HG02571 (cell line): Measurements from ENCODE around the gene FAM117A.

ENCODE experiments used
- ATAC-seq: cut with Tn5 transposase; IDR thresholded peaks from one replicate; pipeline ENCODE4 v1.9.1; 2021; ENCODE audit warnings: mild to moderate bottlenecking, moderate library complexity; ENCODE audit not compliant: unreplicated experiment

FAM117A gene

GRCh38 chr17:49715216-49715615, 48.7 kb downstream of the FAM117A start:
- ATAC-seq, result no peak

GRCh38 chr17:49708515-49709183, 55.3 kb downstream of the FAM117A start:
- ATAC-seq, result no peak

- peak; percentile 88 for ATAC-seq
These were observed 56.1 kb downstream of the FAM117A start, which contains the start of gene SLC35B1 for GRCh38 chr17:49707608-49708514. TSS of gene SLC35B1 (minus strand) at chr17:49707964. CDS start at chr17:49707833, 131 bp downstream.

DNA sequence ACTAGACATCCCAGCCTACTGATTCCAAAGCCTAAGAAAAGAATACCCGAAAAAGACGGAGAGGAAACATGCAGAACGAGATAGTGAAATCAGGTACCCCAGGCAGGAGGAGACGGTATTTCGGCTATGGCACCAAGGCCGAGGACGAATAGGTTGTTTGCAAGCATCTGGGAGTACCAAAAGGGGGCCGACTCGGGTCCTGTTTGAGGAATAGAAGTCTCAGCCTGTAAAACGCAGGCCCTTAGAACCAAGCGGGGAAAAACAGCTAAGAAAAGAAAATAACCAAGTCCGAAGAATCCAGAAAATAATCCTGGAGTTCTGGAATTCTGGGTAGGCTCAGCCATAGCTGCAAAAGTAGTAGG, 56.7 kb downstream of the FAM117A start:
- no peak for ATAC-seq

DNA sequence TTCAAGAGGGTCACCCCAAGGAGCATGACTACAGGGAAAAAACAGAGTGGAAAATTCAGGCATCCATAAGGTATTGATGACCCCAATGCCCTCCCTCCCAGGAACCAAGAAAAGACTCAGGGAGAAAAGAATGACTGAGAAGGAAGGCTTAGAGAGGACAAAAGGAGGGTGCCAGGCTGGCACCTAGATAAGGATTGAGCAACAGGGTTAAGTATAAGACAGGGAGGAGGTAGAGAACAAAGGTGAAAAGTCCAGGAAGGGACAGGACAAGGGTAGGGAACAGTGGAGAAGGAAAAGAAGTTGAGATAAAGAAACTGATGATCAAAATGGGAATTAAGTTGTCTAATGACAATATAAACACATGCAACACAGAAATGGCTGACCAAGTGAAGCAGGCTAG, 58.7 kb downstream of the FAM117A start:
- no peak for ATAC-seq

- ATAC-seq, result no peak
These were observed 60.2 kb downstream of the FAM117A start for GRCh38 chr17:49703557-49704277.

DNA sequence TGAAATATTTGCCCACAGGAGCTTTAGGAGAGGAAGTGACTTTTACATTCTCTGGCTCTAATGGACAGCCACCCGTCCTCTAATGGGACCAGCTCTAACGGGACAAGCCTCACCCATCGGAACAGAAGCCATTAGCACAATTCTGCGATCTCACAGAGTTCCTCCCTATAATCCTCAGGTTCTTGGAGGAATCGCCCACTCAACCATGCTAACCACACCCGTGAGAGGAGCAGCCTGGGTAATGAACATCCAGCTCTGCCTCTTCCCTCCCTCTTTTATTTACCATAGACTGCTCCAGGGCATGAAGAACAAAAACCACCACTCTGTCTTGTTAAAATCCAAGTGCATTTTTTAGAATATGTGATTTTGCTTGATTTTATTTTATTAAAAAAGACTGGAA, 63.0 kb downstream of the FAM117A start:
- no peak for ATAC-seq

DNA sequence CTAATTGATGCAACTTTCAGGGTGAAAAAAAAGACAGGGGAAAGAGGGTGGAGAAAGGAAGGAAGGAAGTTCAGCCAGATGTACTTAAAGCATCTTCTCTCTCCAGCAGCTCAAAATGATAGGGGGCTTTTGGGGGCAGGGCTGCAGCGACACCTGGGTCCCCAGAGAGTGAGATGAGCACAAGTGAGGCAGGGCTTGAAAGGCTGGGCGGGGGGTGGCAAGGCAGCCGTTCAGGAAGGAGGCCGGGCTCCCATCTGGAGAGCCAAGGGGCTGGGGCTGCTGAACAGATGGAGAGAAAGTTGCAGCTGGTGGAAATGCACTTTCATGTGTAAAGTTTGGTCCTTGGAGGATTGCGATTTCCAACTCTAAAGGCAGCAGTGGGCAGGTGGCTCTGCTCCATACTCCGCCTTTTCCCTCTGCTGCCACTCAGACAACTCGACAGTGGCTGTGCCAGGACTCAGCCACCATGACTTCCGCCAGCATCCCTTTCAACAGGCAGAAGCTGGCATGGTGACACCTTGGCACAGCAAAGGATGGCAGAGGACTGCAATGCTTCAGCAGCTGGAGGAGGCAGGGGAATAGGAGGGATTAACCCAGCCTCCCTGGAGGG, 63.9 kb downstream of the FAM117A start:
- ATAC-seq, result no peak

DNA sequence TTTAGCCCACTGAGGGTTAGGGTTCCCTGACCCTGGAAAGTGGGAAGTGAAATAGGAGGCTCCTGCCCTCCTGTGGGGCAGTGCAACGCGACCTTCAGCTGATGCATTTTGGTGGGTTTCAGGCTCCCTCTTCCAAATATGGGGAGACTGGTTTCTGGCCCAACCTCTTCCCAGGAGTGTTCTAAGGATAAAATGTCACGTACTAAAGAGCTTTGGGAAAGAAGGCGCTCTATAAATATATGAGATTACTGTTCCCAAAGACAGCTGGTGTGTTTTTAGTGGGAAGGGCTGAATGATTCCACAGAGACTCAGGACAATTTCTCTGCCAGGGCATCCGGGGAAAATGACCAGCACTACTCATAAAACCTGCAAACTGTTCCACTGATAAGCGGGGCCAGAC, 65.9 kb downstream of the FAM117A start:
- no peak for ATAC-seq

GRCh38 chr17:49696233-49696761, 67.6 kb downstream of the FAM117A start:
- ATAC-seq, result no peak

DNA sequence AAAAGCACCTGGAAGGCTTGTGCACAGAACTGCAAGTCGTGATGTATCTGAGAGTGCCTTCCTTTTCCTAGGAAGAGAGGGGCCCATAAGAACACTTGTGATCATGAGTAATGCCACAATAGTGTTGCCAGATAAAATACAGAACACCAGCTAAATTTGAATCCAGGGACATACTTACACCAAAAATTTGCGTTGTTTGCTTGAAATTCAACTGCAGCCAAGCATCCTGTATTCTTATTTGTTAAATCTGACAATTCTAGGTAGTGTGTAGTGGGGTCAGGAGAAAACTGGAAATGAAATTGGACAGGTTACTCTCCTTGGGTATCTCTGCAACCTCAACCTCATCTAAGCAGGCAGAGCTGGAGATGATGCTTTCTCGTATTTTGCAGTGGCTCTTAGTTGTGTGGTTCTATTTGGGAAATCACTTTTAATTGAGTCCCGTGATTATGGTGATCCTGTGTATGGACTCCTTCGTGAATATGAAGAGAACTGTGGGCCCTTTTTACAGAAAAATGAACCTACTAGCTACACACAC, 68.2 kb downstream of the FAM117A start:
- ATAC-seq, result no peak

- ATAC-seq, result no peak
These were observed 68.9 kb downstream of the FAM117A start for GRCh38 chr17:49694847-49695697.

DNA sequence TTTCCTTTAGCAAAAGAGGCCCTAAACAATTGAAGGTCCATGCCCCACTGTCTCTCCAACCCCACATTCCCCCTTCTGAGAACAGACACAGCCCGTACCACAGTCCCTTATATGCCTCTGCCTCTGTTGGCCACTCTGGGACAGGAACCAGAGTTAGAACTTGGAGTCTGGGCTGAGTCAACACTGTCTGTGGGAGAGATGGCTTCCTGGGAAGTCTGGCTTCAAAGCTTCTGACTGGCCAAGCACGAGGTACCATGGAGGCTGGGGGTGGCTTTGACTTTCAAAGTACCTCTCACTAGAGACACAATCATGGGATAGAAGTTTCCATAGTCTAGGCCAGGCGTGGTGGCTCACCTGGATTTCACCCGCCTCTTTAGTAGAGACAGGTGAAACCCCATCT, 71.2 kb downstream of the FAM117A start:
- no peak for ATAC-seq

DNA sequence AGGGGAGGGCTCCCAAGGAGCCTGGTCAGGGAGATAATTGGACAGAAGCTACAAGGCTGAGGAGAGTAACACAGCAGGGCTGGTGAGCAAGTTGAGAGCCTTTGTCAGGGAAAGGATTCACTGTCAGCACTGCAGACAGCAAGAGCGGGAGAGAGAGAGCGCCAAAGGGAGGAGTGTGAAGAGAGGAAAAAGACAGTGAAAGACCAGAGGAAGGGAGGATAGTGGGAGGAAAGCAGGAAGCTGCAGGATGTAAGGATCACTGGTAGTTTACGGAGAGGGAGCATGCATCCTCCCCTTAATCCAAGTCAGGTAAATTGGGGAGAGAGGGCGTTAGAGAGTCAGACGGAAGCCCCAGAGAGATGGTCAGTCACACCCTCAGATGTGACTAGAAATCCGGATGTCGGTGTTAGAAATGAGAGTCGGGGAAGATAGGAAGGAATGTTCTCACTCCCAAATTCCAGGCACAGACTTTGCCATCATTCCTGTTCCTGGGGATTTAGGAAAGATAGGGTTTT, 72.2 kb downstream of the FAM117A start:
- ATAC-seq, result no peak

- ATAC-seq, result no peak
These were observed 72.8 kb downstream of the FAM117A start for GRCh38 chr17:49691086-49691676.

DNA sequence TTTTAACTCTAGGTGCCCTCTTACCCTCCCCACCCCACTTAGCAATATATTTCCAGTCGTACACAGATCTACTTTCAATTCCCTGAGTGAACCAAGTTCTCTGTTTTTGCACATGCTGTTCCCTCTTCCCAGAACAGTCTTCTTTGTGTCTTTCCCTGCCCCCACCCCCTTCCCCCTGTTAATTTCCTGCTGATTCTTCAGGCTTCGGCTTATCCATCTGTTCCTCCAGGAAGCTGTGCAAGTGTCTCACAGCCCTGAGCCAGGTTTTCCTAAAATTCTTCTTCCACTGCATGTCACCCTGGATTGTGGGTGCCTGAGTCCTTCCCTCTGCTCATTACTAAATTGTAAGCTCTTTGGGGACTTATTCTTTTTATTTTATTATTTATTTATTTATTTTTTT, 73.7 kb downstream of the FAM117A start:
- ATAC-seq, result no peak

GRCh38 chr17:49688848-49689247, 75.1 kb downstream of the FAM117A start:
- ATAC-seq, result no peak

- ATAC-seq, result no peak
These were observed 75.9 kb downstream of the FAM117A start for GRCh38 chr17:49687878-49688491.
